HG03025 (cell line): Measurements from ENCODE around the gene MRPL49.

Experiments used
- ATAC-seq: cut with Tn5 transposase; IDR thresholded peaks from one replicate; pipeline ENCODE4 v1.9.1; 2021; ENCODE audit warnings: mild to moderate bottlenecking, moderate library complexity; ENCODE audit not compliant: unreplicated experiment, low FRiP score

The MRPL49 gene

DNA sequence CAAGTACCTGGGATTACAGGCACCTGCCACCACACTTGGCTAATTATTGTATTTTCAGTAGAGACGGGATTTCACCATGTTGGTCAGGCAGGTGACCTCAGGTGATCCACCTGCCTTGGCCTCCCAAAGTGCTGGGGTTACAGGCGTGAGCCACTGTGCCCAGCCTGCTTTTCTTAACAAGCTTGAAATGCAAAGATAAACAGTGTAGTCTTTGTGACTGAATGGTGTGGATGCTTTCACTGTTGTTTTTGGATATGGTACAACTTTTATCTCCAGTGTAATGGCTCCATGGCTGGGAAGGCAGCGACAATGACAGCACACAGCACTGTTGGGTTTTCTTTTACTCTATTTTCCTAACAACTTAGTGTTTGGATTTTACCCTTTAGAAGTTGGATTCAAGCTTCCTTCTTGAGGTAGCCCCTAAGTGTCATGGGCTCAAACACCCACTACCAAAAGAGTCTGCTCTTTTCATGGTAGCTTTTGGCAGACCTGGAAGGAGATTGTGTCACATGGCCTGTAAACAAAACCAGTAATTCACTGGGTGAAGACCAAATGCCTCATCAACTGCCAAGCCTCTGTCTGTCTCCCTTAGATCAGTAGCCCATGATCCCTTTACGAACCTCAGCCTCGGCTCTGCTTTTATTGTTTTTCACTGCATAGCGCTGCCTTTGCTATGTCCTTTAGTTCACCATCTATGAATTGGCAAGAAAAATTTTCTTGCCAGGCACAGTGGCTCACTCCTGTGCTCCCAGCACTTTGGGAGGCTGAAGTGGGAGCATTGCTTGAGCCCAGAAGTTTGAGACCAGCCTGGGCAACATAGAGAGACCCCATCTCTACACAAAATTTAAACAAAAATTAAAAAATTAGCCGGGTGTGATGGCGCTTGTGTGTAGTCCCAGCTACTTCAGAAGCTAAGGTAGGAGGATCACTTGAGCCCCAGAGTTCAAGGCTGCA lies 19.7 kb upstream of the MRPL49 start:
- ATAC-seq, result no peak

DNA sequence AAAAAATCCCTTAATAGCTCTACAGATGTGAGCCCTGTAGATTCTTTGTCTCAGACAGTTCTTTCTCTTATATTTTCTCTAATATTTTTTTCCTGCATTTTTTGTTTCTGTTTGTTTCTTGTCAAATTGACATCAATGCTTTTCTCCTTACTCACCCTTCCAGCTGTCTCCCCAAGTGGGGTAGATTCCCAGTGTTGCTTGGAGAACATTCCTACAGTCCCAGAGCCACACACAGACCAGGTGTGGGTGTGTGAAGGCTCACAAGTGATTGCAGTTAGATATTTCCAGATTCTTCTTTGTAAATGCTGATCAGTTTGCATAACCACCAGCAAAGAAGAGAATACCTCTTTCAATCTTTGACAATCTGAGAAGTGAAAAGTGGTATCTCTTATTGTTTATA lies 18.6 kb upstream of the MRPL49 start:
- ATAC-seq, result no peak

DNA sequence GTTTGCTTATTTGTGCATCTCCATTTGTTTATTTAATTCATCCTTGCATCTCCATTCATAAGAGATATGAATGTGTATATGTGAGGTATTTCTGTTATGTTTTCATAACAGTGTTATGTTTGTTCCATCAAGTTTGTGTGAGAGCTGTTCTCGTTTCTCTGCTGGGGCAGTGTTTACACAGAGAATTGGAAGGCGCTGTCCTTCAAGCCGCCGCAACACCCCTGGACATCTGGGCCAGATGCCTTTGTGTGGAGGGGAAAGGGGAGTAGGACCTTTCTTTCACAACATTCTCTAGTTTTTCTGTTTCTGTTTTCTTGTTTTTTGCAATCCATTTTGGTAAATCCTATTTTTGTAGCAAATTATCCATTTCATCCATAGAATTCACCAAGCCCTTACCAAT lies 17.5 kb upstream of the MRPL49 start:
- ATAC-seq, result no peak

DNA sequence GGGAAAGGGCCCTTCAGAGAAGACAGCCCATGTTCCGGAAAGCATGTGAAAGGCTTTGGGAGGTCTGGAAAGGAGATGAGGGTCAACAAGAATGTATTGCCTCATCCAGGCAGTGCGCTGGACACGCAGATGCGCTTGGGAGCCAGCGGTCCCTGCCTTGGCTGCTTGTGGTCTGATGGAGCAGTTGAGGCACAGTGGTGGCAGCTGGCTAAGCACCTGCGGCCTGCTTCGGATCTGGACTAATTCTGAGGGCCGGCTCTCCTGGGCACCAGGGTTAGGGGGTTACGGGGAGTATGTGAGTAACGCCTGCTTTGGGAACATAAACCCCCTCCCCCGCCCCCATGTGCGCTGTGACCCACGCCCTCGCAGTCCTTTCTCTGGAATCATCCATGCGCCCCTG lies 15.0 kb upstream of the MRPL49 start:
- no peak for ATAC-seq

DNA sequence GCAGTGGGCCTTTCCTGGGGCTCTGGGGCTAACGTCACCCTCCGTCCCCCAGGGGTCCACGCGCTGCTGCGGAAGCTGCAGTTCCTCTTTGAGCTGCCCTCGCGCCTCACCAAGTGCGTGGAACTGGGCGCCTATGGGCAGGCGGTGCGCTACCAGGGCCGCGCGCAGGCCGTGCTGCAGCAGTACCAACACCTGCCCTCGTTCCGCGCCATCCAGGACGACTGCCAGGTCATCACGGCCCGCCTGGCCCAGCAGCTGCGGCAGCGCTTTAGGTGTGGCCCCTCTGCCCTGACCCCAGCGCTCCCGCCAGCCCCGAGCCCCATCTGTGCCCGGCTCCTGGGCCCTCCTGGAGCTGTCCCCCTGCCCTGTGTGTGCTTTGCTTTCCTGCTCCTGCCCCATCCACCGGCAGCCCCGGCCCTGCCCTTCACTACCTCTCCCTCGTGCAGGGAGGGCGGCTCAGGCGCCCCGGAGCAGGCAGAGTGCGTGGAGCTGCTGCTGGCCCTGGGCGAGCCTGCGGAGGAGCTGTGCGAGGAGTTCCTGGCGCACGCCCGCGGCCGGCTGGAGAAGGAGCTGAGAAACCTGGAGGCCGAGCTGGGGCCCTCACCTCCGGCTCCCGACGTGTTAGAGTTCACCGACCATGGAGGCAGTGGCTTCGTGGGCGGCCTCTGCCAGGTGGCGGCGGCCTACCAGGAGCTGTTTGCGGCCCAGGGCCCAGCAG lies 14.2 kb upstream of the MRPL49 start:
- ATAC-seq, result no peak

DNA sequence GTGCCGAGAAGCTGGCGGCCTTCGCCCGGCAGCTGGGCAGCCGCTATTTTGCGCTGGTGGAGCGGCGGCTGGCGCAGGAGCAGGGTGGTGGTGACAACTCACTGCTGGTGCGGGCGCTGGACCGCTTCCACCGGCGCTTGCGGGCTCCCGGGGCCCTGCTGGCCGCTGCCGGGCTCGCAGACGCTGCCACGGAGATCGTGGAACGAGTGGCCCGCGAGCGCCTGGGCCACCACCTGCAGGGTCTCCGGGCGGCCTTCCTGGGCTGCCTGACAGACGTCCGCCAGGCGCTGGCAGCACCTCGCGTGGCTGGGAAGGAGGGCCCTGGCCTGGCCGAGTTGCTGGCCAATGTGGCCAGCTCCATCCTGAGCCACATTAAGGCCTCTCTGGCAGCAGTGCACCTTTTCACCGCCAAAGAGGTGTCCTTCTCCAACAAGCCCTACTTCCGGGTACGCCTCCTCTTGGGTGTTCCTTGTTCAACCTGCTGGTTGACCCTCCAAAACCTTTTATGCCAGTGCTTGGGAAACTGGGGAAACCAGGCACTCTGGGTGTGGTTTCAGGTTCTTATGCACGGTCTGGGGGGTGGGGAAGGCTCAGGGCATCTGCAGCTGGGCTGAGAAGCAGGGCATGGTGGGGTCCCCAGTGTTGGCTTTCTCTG lies 13.5 kb upstream of the MRPL49 start:
- ATAC-seq, result no peak

DNA sequence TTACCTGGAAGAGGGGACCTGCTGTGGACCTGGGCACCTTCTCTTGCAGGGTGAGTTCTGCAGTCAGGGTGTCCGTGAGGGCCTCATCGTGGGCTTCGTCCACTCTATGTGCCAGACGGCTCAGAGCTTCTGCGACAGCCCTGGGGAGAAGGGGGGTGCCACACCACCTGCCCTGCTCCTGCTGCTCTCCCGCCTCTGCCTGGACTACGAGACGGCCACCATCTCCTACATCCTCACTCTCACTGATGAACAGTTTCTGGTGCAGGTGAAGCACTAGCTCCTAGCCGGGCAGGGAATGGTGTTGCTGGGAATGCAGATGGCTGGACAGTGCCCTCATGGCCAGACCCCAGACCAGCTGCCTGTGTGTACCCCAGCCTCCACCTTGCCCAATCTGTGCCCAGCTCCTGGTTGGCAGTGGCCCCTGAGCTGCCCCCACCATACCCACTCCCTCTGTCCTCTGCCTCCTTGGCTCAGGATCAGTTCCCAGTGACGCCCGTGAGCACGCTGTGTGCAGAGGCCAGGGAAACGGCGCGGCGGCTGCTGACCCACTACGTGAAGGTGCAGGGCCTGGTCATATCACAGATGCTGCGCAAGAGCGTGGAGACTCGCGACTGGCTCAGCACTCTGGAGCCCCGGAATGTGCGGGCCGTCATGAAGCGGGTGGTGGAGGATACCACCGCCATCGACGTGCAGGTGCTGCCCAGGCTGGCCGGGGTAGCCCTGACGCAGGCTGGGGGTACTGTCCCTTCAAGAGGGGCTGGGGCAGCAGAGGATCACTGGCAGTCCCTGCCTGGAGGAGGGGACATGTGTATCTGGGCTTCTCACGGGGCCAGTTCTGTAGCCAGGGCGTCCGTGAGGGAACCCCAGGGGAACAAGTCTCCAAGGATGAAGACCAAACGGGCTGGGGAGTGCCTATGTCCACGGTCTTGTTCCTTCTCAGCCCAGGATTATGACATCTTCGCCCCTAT lies 12.6 kb upstream of the MRPL49 start:
- no peak for ATAC-seq

DNA sequence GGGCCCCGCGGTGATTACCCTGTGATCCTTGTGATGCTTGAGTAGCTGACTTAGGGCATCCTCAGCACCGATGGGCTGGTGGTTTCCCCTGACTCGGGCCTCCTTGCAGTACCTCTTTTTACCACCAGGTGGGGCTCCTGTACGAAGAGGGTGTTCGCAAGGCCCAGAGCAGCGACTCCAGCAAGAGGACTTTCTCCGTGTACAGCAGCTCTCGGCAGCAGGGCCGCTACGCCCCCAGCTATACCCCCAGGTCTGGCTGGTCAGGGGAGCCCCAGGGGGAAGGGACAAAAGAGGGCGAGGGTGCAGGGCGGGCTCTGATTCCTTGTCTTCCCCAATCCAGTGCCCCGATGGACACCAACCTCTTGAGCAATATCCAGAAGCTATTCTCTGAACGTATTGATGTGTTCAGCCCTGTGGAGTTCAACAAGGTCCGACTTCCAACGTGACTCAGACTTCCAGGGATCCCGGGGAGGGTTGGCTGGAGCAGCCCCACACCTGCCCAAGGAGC lies 11.7 kb upstream of the MRPL49 start:
- ATAC-seq, result no peak

DNA sequence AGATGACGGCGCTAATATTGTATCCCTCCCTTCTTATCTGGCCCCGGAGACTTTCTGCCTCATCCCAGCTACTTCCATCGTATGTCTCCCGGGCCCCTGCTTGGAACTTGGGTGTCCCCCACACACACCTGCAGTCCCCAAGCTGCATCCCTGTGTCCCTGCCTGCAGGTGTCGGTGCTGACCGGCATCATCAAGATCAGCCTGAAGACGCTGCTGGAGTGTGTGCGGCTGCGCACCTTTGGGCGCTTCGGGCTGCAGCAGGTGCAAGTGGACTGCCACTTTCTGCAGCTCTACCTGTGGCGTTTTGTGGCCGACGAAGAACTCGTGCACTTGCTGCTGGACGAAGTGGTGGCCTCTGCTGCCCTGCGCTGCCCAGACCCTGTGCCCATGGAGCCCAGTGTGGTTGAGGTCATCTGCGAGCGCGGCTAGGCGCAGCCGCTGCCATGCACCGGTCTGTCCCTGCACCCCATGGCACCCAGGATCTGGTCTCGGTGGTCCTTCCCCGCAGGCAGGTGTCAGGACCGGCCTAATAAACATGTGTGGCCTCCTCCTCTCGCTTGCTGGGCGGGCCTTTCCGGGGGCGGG lies 10.9 kb upstream of the MRPL49 start:
- no peak for ATAC-seq

DNA sequence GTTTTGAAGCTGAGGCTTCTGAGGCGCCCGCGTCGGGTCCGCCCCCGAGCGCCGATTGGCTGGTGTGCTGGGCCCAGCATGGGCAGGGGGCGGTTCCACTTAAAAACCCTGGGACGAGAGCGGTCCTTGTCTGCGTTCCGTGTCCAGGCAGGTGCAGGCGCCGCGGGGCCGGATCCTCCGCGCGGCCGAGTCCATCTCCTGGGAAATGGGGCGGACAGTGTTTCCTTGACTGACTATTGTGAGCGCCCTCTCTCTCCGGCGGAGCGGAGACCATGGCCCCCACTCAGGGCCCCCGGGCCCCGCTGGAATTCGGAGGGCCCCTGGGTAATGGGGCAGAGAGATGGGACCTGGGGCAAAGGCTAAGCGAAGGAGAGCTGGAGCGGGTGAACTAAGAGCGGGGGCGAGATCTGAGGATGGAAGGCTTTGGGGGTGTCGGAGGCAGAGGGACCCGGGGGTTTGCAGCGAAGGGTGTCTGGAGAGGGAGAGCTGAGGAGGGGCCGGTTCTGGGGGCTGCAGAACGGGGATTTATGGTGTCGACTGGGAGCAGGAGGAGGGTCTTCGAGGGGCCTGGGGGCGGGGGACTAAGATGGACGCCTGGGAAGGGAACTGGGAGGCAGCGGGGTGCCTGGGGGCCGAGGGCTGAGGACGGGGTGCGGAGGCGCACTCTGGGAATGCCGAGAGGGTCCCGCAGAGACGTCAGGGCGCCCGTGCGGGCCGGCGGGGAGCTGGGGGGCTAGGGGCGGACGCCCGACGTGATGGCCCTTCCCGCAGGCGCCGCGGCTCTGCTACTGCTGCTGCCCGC lies 10.2 kb upstream of the MRPL49 start, which contains the start of gene TM7SF2:
Gene TM7SF2 (plus strand): TSS at position 129 of the 802 bp plus-strand sequence. CDS start 144 bp downstream, at position 273.
- ATAC-seq, result peak; percentile 59

DNA sequence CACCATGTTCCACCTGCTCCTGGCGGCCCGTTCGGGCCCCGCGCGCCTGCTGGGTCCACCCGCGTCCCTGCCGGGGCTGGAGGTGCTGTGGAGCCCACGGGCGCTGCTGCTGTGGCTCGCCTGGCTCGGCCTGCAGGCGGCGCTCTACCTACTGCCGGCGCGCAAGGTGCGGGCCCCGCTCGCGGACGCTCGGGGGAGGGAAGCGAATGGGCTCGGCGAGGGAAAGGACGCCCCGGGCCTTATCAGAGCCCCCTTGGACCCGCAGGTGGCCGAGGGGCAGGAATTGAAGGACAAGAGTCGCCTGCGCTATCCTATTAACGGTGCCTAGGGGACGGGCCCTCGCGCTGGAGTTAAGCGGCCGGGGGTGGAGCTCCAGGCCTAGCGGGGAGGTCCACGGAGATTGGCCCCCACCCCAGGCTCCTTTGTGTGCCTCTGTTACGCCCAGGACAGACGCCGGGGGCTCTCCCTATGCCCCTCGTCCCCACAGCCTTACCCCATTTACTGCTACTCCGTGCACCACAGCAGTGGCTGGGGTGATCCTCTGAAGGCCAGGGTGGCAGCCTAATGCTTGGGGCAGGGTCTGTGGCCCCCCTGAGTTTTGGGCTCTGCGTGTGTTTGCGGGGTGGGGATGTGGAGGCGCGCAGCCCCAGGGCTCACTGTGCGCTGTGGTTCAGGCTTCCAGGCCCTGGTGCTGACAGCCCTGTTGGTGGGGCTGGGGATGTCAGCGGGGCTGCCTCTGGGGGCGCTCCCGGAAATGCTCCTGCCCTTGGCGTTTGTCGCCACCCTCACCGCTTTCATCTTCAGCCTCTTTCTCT lies 9.4 kb upstream of the MRPL49 start:
- no peak for ATAC-seq

DNA sequence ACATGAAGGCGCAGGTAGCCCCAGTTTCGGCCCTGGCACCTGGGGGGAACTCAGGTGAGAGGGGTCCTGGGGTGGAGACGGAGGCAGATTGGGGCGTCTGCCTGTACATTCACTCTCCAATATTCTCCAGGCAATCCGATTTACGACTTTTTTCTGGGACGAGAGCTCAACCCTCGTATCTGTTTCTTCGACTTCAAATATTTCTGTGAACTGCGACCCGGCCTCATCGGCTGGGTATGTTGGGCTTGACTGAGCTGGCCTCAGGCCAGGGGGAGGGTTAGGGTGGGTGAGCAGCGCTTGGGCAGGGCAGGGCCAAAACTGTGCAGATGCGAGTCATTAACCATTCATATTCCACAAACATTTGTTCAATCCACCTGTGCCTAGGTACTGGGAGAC lies 8.8 kb upstream of the MRPL49 start:
- no peak for ATAC-seq

DNA sequence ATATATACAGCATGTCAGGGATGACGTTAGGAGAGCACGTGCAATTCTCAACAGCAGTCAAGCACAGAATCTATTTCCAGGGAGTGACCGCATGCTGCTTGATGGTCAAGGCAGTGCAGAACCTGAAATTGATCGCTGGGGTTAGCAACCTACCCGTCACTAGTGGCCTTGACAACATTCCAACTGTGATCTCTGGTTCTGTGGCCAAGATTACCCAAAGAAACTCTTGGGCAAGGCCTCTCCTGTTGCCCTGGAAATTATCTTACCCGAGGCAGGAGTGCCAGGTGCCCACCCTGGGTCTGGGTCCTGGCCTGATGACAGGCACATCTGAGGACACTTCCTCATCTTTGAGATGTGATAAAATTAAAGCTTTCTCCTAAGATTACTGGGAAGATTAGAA lies 8.3 kb upstream of the MRPL49 start:
- no peak for ATAC-seq

DNA sequence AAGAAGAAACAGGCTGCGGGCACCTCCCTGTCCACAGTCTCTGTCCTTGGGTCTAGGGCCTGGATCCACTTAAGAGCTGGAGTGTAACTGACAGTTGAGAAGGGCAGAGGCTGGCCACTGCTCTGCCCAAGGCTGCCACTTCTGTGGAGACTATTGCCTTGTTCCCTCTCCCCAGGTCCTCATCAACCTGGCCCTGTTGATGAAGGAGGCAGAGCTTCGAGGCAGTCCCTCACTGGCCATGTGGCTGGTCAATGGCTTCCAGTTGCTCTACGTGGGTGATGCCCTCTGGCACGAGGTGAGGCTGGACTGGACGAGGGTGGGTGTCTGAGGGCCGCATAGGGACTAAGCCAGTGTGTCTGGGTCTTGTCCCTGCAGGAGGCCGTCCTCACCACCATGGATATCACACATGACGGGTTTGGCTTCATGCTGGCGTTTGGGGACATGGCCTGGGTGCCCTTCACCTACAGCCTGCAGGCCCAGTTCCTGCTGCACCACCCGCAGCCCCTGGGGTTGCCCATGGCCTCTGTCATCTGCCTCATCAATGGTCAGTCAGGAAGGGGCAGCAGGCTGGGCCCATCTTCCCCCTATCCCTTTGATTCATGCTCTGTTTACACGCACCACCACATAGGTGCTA lies 7.5 kb upstream of the MRPL49 start:
- no peak for ATAC-seq

DNA sequence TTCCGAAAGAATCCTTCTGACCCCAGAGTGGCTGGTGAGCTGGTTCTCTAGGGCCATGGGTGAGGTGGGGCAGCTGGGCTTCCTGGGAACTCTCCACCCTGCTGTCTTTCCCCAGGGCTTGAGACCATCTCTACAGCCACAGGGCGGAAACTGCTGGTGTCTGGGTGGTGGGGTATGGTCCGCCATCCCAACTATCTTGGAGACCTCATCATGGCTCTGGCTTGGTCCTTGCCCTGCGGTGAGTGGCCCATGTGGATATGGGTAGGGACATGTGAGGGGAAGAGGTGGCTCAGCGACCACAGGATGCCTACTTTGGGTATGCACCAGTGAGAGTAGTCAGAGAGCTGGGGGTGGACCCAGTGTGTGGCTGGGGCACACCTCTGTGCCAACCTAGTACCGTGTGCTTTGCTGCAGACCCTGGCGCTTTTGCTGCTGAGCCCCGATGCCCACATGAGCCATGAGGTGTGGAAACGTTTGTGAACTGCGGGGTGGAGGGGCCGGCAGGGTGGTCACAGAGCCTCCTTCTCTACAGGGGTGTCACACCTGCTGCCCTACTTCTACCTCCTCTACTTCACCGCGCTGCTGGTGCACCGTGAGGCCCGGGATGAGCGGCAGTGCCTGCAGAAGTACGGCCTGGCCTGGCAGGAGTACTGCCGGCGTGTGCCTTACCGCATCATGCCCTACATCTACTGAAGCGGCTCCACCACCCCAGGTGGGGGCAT lies 6.6 kb upstream of the MRPL49 start:
- ATAC-seq, result no peak

DNA sequence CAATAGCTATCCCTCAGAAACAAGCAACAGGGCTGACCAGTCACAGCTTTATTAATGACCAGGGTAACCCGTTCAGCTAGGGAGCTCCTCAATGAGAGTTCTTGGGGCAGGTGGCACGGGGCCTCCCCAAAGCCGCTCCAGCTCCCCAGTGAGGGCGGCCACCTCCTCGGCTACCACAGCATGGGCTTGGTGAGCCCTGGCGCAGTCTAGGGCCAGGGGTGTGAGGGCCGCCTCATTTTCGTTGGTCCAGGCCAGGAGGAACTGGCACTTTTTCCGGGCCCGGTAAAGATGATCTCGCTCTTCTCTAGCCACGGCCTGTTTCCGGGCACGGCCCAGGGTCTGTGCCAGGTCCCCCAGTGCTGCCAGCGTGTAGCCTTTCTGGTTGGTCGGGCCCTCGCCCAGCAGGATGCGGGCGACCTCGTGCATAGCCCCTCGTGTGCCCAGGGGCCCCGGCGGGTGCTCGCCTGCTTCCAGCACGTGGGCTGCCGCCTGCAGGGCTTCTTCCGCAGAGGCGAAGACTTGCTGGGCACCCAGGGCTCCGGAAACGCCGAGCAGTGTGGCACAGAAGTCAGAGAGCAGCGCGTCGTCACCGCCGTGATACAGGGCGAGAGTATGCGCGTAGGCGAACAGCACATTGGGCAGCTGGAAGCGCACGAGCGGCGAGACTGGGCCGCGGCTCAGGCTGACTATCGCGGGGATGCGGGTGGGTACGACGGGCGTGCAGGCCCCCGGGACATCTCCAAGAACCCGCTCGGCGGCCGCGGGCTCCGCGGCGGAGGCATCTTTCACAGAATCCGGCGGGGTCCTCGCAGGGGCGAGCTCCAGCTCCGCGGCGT lies 5.5 kb upstream of the MRPL49 start:
- peak; percentile 1 for ATAC-seq
